Measurements from ENCODE around the gene DZIP1.
A peak's percentile ranks its signal among the peaks of the same experiment; 100 is the strongest.
"Not testable (repeated sequence)": the region's sequence is repeated elsewhere in the genome, so short reads cannot be mapped to it uniquely, and the experiment has no call there.

The DZIP1 gene, protein sequence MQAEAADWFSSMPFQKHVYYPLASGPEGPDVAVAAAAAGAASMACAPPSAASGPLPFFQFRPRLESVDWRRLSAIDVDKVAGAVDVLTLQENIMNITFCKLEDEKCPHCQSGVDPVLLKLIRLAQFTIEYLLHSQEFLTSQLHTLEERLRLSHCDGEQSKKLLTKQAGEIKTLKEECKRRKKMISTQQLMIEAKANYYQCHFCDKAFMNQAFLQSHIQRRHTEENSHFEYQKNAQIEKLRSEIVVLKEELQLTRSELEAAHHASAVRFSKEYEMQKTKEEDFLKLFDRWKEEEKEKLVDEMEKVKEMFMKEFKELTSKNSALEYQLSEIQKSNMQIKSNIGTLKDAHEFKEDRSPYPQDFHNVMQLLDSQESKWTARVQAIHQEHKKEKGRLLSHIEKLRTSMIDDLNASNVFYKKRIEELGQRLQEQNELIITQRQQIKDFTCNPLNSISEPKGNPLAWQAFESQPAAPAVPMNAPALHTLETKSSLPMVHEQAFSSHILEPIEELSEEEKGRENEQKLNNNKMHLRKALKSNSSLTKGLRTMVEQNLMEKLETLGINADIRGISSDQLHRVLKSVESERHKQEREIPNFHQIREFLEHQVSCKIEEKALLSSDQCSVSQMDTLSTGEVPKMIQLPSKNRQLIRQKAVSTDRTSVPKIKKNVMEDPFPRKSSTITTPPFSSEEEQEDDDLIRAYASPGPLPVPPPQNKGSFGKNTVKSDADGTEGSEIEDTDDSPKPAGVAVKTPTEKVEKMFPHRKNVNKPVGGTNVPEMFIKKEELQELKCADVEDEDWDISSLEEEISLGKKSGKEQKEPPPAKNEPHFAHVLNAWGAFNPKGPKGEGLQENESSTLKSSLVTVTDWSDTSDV

GRCh38 chr13:95644601-95645052 lies at the start of gene DZIP1:
DZIP1 (minus strand) TSS chr13:95644706; CDS start chr13:95642029, 2,677 bp downstream.
- DNase-seq (ENCODE audit: low spot score): no peak

GRCh38 chr13:95690986-95691385 lies 46.5 kb upstream of the DZIP1 start:
- DNase-seq (ENCODE audit: low spot score): not testable (repeated sequence)

- no peak for DNase-seq (ENCODE audit: low spot score)
Observed at GRCh38 chr13:95689582-95689926, 45.0 kb upstream of the DZIP1 start.

- DNase-seq (ENCODE audit: low spot score): not testable (repeated sequence)
Observed at GRCh38 chr13:95684960-95685359, 40.5 kb upstream of the DZIP1 start.

DNA sequence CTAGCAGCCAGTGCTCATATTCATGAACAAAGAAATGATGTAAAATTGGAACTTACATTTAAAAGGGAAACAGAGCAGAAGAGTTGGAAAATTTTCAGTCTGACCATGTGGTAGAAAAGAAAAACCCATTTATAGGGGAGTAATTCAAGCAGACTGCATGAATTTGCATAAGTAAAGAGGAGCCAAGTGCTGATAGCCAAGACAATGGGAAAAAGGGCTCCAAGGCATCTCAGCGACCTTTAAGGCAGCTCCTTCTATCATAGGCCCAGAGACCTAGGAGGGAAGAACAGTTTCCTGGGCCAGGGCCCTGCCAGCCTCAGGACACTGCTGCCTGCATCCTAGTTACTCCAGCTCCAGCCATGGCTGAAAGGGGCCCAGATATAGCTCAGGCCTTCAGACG lies 39.9 kb upstream of the DZIP1 start:
- DNase-seq (ENCODE audit: low spot score): no peak

DNA sequence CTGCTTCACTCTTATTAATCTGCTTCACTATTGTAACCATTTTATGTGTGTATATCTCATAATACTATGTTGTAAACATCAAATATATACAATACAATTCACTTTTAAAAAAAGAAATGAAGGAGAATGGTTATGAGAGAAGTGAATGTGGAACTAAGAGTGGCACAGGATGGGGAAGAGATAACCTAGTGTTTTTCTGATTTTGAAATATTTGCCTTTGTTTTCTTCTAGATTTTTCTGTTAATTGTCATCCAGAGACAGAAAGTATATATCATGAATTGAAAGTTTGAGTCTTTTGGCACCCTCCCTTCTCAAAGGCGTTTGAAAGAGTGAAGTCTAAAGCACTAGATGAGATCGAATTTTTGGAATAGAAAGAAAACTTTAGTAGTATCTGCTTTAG lies 35.2 kb upstream of the DZIP1 start:
- DNase-seq (ENCODE audit: low spot score): no peak

GRCh38 chr13:95678967-95679366 lies 34.5 kb upstream of the DZIP1 start:
- DNase-seq (ENCODE audit: low spot score): no peak

DNA sequence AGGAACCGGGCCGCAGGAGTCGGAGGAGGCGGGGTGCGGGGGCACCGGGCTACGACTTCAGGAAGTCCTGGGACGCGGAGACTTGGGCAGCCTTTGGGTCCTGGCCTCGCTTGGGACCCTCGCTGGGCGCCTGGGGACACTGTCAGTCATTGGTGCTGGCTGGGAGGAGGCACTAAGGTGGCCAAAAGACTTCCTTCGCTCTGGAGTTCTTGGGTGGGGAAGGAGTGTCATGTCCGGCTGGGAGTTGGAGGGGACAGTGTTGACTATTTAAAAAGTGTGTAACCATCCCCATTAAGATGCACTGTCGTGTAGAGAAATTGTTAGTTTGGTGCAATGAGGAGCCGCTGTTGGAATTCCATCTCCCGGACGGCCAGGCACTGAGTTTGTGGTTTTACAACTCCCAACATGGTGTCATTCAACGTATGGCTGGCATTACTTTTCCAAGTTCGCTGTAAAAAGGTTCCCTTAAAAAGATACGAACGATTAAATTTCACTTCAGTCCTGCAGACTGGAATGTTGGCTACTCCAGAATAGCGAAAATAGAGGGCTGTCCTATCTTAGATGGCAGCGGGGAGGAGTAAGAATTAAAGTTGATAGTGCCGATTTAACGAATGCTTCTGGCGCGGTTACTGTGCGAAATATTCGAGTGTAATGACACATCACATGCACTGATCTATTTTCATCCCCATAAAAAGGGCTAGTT lies 33.2 kb upstream of the DZIP1 start:
- DNase-seq (ENCODE audit: low spot score): peak; percentile 2

GRCh38 chr13:95676762-95677563 lies 32.5 kb upstream of the DZIP1 start, which contains the start of gene DNAJC3:
DNAJC3 (plus strand) TSS chr13:95677139; CDS start chr13:95677256, 117 bp downstream.
- peak; percentile 96 for DNase-seq (ENCODE audit: low spot score)

DNA sequence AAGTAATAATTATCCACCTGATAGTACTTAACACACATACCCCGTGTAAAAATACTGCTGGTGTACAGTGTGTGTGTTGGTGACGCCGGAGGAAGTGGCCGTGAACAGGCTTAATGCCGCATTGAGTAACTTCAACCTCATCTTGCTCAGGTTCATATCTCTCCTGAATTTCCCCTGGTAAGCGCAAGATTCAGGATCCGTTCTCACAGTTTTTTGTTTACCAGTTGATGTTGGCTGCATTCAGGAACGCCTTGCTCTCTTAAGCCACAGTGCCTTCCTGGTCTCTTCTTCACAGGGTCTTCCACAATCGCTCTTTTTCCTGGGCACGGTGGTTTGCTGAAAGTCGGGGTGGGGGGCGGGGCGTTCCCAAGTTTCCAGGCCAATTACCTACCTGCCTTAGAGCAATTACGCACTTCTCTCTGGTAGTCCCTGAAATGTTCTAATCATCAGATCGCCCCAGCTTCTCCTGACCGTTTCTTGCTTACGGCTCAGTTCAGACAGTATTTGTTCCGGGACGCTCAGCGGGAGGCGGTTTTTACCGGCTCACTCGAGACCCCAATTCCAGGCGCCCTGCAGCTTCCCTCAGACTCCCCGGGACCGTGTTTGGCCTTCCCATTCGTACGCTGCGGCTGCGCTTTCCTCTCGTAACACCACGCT lies 31.7 kb upstream of the DZIP1 start:
- DNase-seq (ENCODE audit: low spot score): peak; percentile 41

DNA sequence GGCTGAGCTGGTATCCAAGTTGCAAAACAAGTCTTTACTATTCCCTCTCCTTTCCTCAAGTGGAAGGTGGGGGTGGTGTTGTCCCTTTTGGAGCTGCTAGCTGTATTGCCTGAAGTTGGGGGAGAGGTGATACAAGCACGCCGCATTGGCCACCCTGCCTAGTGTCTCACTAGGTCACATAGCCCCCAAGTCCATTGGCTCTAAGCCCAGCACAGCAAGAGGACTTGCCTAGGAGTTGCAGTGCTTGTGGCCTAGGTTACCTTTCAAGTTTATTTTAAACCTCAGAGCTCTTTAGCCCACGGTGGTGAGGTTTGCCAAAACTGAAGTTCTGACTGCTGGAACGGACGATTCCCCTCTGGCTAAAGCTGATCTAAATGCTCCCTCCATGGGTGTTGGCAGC lies 27.1 kb upstream of the DZIP1 start:
- no peak for DNase-seq (ENCODE audit: low spot score)

- DNase-seq (ENCODE audit: low spot score): not testable (repeated sequence)
Observed at GRCh38 chr13:95667235-95667634, 22.7 kb upstream of the DZIP1 start.

DNA sequence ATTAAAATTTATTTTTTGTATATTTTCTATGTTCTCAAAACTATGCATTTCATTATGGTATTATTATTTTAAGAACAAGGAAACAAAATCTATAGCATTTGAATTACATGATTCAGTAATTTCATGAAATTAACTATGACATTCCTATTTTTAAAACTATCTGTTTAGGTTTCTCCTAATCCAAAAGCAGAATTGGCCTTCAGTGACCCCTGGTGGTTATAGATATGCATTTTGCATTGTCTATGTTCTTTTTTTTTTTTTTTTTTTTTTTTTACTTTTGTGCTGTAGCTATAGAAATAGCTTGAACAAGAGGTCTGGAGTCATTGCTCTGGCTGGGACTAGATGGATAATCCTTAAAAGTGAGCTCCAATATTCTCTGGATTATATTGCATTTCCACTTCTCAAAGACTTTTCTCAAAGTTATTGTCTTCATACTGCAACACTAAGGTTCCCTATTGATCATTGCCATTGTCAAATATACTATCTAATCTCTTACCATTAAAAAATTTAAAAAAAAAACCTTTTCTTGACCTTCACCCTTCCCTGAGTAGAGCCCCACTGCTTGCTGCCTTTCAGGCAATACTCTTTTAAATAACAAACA lies 16.6 kb upstream of the DZIP1 start:
- DNase-seq (ENCODE audit: low spot score): peak; percentile 38

GRCh38 chr13:95659500-95659899 lies 15.0 kb upstream of the DZIP1 start:
- no peak for DNase-seq (ENCODE audit: low spot score)

GRCh38 chr13:95656386-95657015 lies 12.0 kb upstream of the DZIP1 start:
- no peak for DNase-seq (ENCODE audit: low spot score)

DNA sequence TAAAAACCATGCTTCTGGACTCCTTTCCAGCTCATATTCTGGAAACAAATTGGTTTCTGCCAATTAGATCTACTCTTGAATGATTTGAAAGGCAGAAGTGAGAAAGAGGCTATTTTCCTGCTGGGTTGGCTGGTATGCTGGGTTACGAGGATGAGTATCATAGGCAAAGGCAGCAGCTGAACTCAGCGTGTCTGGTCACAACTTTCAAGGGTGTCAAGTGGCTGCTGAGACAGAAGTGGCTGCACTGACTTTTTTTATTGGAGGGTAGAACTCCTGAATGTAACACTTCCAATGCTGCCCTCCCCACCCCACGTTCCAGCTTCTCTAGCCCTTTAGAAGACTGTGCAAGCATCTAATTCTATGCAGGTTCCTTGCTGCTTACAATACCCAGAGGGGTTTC lies 8.3 kb upstream of the DZIP1 start:
- no peak for DNase-seq (ENCODE audit: low spot score)

GRCh38 chr13:95652244-95652764 lies 7.8 kb upstream of the DZIP1 start:
- no peak for DNase-seq (ENCODE audit: low spot score)

GRCh38 chr13:95650696-95651095 lies 6.2 kb upstream of the DZIP1 start:
- no peak for DNase-seq (ENCODE audit: low spot score)

DNA sequence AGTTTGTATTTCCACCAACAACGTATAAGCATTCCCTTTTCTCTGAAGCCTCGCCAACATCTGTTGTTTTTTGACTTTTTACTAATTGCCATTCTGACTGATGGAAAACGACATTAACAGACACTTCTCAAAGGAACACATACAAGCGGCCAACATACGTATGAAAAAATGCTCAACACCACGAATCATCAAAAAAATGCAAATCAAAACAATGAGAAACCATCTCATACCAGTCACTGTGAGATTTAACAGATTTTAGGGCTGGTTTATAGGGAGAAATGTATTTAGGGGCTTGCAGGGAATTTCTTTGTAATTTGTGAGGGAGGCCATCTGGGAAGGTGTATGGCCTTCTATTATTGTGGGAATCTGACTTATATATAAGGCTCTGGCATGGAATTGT lies 2.8 kb upstream of the DZIP1 start:
- DNase-seq (ENCODE audit: low spot score): no peak

Data from LoVo (cell line).